Hematopoietic multipotent progenitor cell treated with erythropoietin and hydrocortisone succinate and interleukin-3 and kit ligand, for 15 days (in vitro differentiated cells): Measurements from ENCODE around the gene APIP.

ENCODE experiments used
- DNase-seq: peaks from one replicate; pipeline ENCODE4 v3.0.0-alpha.2; 2015; ENCODE audit warnings: low spot score

APIP gene

GRCh38 chr11:34916015-34916842 lies at the start of gene APIP, which contains the start of gene PDHX:
TSS of gene APIP (minus strand) at chr11:34916379. CDS start at chr11:34916284, 95 bp downstream.
TSS of gene PDHX (plus strand) at chr11:34916618. CDS start at chr11:34916656, 38 bp downstream.
- peak; percentile 96 for DNase-seq

GRCh38 chr11:34964610-34965331 lies 48.6 kb upstream of the APIP start:
- no peak for DNase-seq

DNA sequence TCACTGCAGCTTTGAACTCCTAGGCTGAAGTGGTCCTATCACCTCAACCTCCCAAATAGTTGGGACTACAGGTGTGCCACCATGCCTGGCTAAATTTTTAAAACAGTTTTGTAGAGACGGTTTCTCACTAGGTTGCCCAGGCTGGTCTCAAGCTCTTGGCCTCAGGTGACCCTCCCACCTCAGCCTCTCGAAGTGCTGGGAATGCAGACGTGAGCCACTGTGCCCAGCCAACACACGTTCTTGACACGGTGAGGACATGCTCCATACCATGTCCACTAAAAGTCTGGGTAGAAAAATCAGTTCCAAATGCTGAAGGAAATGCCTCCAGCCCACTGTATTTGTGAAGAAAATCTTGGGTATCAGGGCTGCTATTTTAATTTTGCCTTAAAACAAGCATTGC lies 47.2 kb upstream of the APIP start:
- DNase-seq = no peak

GRCh38 chr11:34962034-34962433 lies 45.9 kb upstream of the APIP start:
- DNase-seq = no peak

DNA sequence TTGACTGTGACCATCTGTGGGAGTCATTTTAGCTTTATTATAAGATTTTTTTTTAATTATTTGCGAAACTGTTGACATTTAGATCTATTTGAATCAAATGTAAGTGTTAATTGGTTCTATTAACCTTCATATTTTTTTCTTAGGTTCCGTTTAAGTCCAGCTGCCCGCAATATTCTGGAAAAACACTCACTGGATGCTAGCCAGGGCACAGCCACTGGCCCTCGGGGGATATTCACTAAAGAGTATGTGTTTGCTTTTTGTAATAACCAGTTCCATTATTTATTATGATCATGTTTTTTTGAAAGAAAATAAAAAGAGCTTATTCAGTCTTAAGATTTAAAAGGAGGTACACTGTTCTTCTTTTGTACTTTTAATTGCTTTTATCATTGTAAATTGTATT lies 44.1 kb upstream of the APIP start:
- no peak for DNase-seq

GRCh38 chr11:34959770-34960169 lies 43.6 kb upstream of the APIP start:
- DNase-seq = no peak

- DNase-seq = no peak
Observed at GRCh38 chr11:34957606-34958005, 41.4 kb upstream of the APIP start.

GRCh38 chr11:34957206-34957605 lies 41.0 kb upstream of the APIP start:
- no peak for DNase-seq

- DNase-seq = no peak
Observed at GRCh38 chr11:34953955-34954354, 37.8 kb upstream of the APIP start.

- DNase-seq = no peak
Observed at GRCh38 chr11:34948696-34949095, 32.5 kb upstream of the APIP start.

DNA sequence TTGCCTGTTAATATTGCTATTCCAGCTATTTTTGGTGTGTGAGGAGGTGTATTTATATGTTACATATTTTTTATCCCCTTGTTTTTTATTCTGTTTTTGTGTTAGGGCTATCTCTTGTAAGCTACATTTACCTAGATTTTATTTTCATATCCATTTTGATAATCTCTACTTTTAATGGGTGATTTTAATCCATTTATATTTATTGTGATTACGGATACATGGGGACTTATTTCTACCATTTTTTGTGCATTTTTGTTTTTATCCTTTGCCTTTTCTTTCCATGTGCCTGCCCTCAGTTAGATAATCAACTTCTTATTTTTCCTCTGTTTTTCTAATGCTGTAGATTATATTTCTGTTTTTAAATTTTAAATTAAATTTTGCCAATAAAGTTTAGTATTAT lies 28.5 kb upstream of the APIP start:
- DNase-seq = no peak

- no peak for DNase-seq
Observed at GRCh38 chr11:34941688-34942087, 25.5 kb upstream of the APIP start.

- no peak for DNase-seq
Observed at GRCh38 chr11:34940026-34940677, 24.0 kb upstream of the APIP start.

GRCh38 chr11:34938611-34939010 lies 22.4 kb upstream of the APIP start:
- no peak for DNase-seq

- DNase-seq = no peak
Observed at GRCh38 chr11:34936945-34937629, 20.9 kb upstream of the APIP start.

DNA sequence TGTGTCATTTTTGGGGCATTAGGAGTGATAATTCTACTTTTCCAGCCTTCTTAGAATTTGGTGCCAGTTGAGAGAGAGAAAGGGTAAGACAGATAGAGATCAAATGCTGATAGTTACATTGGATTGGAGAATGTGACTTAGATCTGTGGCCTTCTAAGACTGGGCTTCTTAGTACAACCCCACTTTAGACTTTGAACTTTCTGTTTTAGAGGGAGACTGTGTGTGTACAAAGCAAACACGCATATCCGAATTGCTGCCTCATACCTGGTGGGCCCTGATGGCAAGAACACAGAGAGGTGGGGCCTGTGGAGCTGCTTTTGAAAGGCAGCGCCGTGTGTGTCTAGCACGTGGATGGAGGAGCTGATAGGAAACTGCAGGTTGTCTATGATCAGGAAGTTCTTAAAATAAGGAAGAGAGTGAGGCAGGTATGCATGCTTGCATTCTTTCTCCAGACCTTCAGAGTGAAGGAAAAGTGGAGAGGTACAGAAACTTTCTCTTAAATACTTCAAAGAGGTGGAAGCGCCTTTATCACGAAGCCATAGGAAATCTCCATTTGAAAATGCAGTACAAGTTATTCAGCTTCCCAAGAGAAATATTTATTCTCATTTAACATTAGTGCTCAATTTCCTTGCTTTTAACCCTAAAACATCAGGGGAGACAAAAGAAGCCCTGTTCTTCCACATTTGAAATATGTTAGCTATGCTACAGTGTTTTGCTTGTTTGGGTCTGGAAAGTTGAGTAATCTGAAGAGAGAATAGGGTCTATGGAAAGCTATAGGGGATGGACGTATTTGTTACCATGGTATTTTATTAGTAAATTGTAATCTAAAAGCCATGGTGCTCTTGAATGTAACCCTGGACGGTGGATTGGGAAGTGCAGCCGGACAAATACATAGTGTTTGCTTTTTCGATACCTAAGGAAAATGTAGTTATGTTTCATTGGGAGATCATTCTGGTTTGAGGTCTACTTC lies 13.9 kb upstream of the APIP start:
- no peak for DNase-seq

GRCh38 chr11:34928960-34929680 lies 12.9 kb upstream of the APIP start:
- DNase-seq = no peak

DNA sequence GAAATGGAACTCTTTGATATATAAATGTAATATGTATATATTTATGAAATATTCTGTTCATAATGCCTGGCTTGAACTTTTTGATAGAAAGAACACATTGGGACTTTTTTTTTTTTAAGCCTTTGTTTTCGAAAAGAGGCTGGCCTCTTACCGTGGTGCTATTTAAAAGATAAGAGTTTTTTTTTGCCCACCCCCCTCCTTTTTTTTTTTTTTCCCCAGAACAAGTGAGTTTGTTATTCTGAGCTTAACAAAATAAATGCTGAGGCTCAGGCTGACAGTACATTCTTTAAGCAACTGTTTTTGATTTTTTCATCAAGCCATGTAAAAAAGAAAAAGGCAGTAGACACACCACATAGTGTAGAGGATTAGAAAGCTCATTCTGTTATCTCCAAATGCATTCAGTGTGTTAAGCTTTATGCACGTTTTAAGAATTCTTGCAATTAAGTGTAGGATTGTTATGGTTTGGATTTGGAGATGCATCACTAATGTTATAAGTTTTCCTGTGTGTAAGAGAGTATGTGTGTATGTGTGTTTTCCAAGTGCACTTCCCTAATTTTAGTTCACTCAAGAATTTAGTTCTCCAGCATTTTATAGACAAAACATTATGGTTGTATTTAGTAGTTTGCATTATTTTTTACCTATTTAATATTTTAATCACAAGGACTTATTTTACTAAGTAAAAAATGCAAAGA lies 12.2 kb upstream of the APIP start:
- DNase-seq = no peak

DNA sequence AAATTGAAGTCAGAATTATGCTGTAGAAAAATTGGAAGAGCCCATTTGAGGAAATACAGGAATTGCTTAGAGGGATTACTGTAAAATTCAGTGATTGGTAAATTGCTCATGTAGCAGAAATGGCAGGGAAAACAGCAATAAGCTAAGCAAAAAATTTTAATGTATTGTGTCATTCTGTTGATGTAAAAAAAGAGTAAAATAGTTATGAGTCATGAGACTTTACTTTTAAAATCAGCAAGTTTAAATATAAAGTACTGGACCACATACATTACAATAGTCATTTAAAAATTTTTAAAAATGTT lies 10.6 kb upstream of the APIP start:
- no peak for DNase-seq
